MCF 10A (cell line): ENCODE results near the gene CLDN1. TPM values are rescaled to one million over a fixed set of nuclear protein-coding genes. Genes with fewer than 3 reads are reported as not detected.

Experiments used
- BruUV-seq: library from RNA; stranded (reverse); fragments of 400-500 nt; replicated peaks from 2 replicates; lab custom pipeline; 2021; lab: Mats Ljungman, UMichigan
- CTCF ChIA-PET: fragments of 300-600 bp; sonication (Branson Sonifier 250); formaldehyde crosslinking; extraction: SDS; loops from one replicate; lab custom pipeline; 2021; ENCODE audit warnings: antibody characterized with exemption, inconsistent platforms; lab: Yijun Ruan, JAX
- POLR2A ChIA-PET: fragments of 300-600, 350-650 bp; sonication (Branson Sonifier 250); formaldehyde crosslinking; extraction: SDS; loops from one replicate; lab custom pipeline; 2020; ENCODE audit warnings: antibody characterized with exemption, inconsistent platforms; lab: Yijun Ruan, JAX
- DNase-seq: peaks from one replicate; pipeline ENCODE4 v3.0.0-alpha.2; 2018; ENCODE audit not compliant: unreplicated experiment
- H3K27ac Mint-ChIP-seq: one replicate; pipeline ENCODE4 v1.8.0; 2022; ENCODE audit warnings: mild to moderate bottlenecking, low read depth, mixed read lengths; ENCODE audit not compliant: unreplicated experiment
- H3K27me3 Mint-ChIP-seq: one replicate; pipeline ENCODE4 v1.8.0; 2022; ENCODE audit warnings: mixed read lengths; ENCODE audit not compliant: insufficient read depth, unreplicated experiment
- H3K36me3 Mint-ChIP-seq: one replicate; pipeline ENCODE4 v1.8.0; 2022; ENCODE audit warnings: mild to moderate bottlenecking, moderate library complexity, mixed read lengths; ENCODE audit not compliant: insufficient read depth, unreplicated experiment
- H3K4me1 Mint-ChIP-seq: one replicate; pipeline ENCODE4 v1.8.0; 2022; ENCODE audit warnings: mixed read lengths; ENCODE audit not compliant: insufficient read depth, unreplicated experiment
- H3K4me3 Mint-ChIP-seq: one replicate; pipeline ENCODE4 v1.8.0; 2022; ENCODE audit warnings: mild to moderate bottlenecking, moderate library complexity, mixed read lengths; ENCODE audit not compliant: unreplicated experiment
- H3K9me3 Mint-ChIP-seq: one replicate; pipeline ENCODE4 v1.8.0; 2022; ENCODE audit warnings: mixed read lengths; ENCODE audit not compliant: unreplicated experiment
- CTCF ChIP-seq: fragments of 200-600 bp; IDR thresholded peaks from one replicate; pipeline ENCODE4 v1.8.0; 2022; ENCODE audit warnings: antibody characterized with exemption, mild to moderate bottlenecking; ENCODE audit not compliant: unreplicated experiment
- intact Hi-C: fragments of 100-400 bp; cut with micrococcal nuclease; formaldehyde crosslinking; loops from 2 replicates; pipeline ENCODE4 v1.14.1; 2022
- total RNA-seq: library from RNA; stranded (reverse); gene quantifications from 2 replicates; pipeline ENCODE4 v1.2.3, GENCODE V29; 2022

CLDN1 gene
- total RNA-seq, 1 experiment from 2014 or later: 263 TPM

GRCh38 chr3:190308154-190308553 lies 14.1 kb downstream of the CLDN1 start:
- intact Hi-C loops: no loop called here
- POLR2A ChIA-PET: interaction anchor here (0.5 to 7.1 kb wide), 9 partner anchors 11 to 347 kb away, joined by 3 to 153 read pairs (median 7); partner anchors contain the start of genes CLDN1 and IL1RAP
- BruUV-seq: no TSS peak
- Mint-ChIP-seq H3K36me3 (peaks cover 96% of the 10 kb centered on the region), H3K4me1 (peaks cover 33% of the 10 kb centered on the region), H3K9me3 (no peaks in the 10 kb centered on the region), H3K4me3 (no peak overlapping the region), H3K27ac (no peak overlapping the region), H3K27me3 (no peaks in the 10 kb centered on the region)
- TF ChIP-seq CTCF: no peak
- DNase-seq: no peak
- CTCF ChIA-PET: no interaction called here

DNA sequence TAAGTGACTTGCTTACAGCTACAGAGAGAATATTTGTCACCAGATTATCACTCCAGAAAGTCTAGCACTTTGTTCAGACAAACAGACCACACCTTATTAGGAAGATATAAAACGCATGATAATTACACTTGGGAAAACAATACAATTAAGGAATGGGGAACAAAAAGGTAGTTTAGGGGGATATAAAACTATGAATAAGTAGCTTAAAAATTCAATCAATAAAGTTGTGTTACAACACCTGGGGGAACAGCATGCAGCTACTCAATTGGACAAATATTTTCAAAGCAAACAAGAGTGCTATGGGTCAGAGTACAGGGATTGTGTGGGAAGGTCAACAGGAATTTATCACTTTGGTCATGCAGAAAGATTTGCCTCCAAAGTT lies 15.1 kb downstream of the CLDN1 start:
- no peaks in the 10 kb centered on the region for H3K9me3 Mint-ChIP-seq
- POLR2A ChIA-PET: interaction anchor here (0.5 to 7.1 kb wide), 16 partner anchors 14 to 875 kb away, joined by 3 to 153 read pairs (median 4); partner anchors contain the start of genes CLDN1 and IL1RAP
- CTCF ChIA-PET: interaction anchor here (0.6 to 1.2 kb wide), 7 partner anchors 11 to 184 kb away, joined by 3 to 5 read pairs (median 3); partner anchors contain the start of gene CLDN1
- H3K27ac Mint-ChIP-seq: peak overlapping the region; percentile 29
- intact Hi-C loops: loop anchor here (2.0 kb wide), 1 partner anchor 76 kb away; no protein-coding TSS in a partner anchor
- H3K27me3 Mint-ChIP-seq: no peaks in the 10 kb centered on the region
- no peak for TF ChIP-seq CTCF
- DNase-seq: no peak
- no TSS peak for BruUV-seq
- H3K4me1 Mint-ChIP-seq: peaks cover 29% of the 10 kb centered on the region
- peaks cover 94% of the 10 kb centered on the region for H3K36me3 Mint-ChIP-seq
- no peak overlapping the region for H3K4me3 Mint-ChIP-seq

DNA sequence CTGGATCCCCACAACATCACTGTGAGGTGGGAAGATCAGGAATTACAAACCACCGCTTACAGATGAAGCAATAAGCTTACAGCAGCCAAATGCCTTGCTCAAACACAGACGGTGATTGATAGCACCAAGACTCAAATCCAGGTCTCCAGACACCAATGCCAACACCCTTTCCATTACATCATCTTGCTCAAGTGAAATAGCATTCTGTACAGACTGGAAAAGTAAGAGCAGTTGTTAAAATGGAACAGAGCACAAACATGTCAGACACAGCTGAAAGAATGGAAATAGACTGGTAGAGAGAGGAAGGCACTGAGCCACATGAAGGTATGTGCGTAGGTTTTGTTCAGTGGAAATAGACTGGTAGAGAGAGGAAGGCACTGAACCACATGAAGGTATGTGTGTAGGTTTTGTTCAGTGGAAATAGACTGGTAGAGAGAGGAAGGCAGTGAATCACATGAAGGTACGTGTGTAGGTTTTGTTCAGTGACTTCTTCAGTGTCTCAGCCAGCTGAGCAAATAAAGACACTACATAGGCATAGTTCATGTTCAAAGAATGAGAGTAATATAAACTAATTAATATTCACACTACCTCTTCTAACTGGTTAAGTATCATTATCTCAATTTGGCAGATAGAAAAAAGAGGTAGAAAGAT lies 15.6 kb downstream of the CLDN1 start:
- peak; percentile 94 for DNase-seq
- TSS peak; percentile 89 for BruUV-seq
- H3K36me3 Mint-ChIP-seq: peaks cover 94% of the 10 kb centered on the region

More for the DNA sequence above, 15.6 kb downstream of the CLDN1 start:
- intact Hi-C loops: loop anchor here (2.0 kb wide), 1 partner anchor 76 kb away; no protein-coding TSS in a partner anchor
- H3K27me3 Mint-ChIP-seq: no peaks in the 10 kb centered on the region
- H3K4me3 Mint-ChIP-seq: peak overlapping the region; percentile 0
- peaks cover 29% of the 10 kb centered on the region for H3K4me1 Mint-ChIP-seq
- H3K27ac Mint-ChIP-seq: peak overlapping the region; percentile 29
- CTCF ChIA-PET: interaction anchor here (0.6 to 2.1 kb wide), 8 partner anchors 12 to 184 kb away, joined by 3 to 7 read pairs (median 4); partner anchors contain the start of gene CLDN1
- POLR2A ChIA-PET: interaction anchor here (0.5 to 7.1 kb wide), 22 partner anchors 11 to 875 kb away, joined by 3 to 153 read pairs (median 4); partner anchors contain the start of genes CLDN1 and IL1RAP
- no peaks in the 10 kb centered on the region for H3K9me3 Mint-ChIP-seq
- TF ChIP-seq CTCF: no peak
